ENCODE measurements around the gene SLC6A3.
"Not testable (repeated sequence)": the region's sequence is repeated elsewhere in the genome, so short reads cannot be mapped to it uniquely, and the experiment has no call there.

SLC6A3 gene

DNA sequence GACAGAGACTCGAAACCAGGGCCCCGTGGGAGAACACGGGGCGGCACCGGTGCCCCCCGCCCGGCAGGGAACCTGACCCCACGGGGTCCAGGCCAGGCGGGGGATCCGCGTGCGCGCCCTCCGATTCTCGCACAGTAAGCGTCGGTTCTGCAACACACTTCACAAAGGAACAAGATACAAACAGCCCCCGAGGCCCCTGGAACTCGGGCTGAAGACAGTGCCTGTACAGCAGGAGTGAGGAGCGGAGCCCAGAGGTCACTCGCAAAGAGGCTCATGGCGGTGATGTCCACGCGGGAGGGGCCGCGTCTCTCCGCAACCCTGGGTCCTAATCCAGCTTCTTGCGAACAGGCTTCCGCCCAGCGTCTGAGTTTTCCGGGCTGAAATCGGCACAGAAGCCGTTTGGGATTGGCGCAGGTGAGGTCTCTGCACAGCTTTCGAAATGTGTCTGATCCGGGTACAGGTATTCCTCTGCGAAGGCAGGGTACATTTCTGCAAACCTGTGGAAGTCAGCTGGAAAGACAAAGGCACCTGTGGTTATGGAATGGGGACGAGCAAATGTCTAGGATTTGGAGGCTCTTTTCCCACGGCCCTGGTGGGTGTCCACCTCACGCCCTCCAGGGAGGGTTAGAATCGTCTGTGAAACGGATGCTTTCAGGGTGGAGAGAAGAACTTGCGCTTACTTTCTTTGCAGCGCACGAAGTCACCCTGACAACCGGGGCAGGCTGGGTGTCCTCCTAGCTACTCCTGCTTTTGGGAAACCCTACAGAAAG lies 18.3 kb upstream of the SLC6A3 start:
- no peak for DNase-seq

DNA sequence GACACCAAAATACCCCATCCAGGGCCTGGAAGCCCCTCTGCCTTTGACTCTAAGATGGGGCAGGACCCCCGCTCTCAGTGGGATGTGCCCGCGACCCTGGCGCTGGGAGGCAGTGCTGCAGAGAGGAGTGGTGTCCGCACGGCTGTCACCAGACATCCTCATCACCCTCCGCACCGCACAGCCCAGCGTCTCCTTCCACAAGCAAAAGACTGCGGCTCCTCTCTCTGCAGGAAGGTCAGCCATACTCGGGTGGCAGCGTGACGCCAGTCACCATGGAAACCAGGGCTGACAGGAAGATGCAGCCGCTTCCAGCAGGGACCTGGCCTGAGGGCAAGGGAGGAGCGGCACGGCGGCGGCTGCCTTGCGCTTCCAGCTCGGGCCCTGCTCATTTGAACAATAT lies 17.1 kb upstream of the SLC6A3 start:
- DNase-seq = no peak

DNA sequence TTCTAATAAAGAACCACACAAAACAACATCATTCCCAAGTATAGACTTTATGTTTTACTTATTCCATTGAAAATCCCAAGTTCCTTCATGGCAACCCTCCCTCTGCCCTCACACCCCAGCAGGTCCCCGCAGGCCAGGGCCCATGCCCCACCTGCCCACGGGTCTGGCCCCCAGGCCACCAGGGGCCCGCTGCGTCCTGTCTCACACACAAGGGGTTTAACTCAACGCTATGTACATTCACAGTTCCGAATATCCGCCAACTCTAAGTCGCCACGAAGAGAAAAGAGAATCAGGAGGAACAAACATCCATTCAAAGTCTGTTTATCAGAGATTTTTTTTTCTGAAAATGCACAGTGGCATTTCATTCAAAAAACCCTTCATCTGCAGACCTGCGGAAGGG lies 16.2 kb upstream of the SLC6A3 start:
- DNase-seq = no peak

GRCh38 chr5:1460054-1460682 lies 14.9 kb upstream of the SLC6A3 start:
- DNase-seq = no peak

DNA sequence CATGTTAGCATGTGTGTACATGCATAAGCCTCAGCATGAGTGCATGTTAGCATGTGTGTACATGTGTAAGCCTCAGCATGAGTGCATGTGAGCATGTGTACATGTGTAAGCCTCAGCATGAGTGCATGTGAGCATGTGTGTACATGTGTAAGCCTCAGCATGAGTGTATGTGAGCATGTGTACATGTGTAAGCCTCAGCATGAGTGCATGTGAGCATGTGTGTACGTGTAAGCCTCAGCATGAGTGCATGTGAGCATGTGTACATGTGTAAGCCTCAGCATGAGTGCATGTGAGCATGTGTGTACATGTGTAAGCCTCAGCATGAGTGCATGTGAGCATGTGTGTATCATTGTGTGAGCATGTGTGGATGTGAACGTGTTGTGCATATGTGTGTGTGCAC lies 14.2 kb upstream of the SLC6A3 start:
- DNase-seq = not testable (repeated sequence)

GRCh38 chr5:1456110-1456881 lies 11.1 kb upstream of the SLC6A3 start:
- not testable (repeated sequence) for DNase-seq

DNA sequence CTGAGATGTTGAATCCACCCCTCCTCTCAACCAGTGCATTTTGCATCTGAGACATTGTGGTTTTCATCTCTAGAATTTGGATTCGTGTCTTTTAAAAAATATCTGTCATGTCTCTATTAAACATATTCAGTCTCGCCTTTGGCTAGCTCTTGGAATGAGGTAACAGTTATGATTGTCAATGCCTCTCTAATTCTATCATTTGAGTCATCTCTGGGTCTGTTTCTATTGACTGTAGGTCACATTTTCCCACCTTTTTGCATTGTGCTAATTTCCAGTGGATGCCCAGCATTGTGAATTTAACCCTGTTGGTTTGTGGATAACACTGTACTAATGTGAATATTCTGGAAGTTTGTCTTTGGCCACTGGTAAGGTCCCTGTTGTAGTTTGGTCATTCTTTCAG lies 8.4 kb upstream of the SLC6A3 start:
- no peak for DNase-seq

DNA sequence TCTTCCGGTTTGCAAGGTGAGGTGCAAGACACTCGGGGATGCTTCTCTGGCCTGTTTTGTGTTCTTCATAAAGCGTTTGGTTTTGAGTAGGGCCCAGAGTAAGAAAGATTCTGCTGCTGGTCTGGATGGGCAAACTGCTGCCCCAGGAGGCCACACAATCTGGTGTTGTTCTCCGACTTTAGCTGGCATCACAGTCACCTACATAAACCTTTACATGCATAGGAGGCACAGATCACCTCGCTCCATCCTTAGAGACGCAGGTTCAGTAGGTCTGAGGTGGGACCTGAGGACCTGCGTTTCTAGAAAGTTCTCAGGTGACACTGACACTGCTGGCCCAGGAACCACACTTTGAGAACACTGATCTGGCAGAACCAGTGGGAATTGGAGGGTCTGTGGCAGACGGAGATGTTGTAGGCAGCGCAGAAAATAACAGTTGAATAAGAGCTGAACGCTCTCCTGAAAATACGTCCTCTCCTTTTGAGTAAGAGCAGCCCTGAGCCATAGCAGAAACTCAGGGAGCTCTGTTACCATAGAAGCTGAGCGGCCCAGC lies 3.9 kb upstream of the SLC6A3 start:
- no peak for DNase-seq

DNA sequence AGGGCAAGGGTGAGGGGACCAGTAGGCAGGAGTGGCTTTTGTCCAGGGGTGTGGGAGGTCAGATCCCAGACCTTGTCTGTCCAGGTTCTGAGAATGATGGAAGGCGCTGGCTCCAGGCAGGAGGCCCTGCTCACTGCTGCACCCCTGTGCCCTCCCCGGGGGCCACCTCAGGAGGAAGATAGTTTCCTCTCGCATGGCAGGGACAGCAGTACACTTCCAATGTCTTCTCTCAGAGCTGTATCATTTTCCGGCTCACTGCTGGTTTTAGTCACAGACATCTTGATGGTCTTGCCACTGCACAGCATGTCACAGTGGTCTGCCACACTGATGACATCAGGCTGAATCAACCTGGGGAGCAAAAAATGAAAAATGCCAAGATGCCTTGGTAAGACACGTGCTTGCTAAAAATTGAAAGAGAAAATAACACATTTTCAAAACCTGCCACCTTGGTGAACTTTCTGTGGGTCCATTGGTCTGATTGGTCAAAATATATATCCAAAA lies 3.3 kb upstream of the SLC6A3 start:
- DNase-seq = no peak

GRCh38 chr5:1447671-1448361 lies 2.6 kb upstream of the SLC6A3 start:
- DNase-seq = no peak

DNA sequence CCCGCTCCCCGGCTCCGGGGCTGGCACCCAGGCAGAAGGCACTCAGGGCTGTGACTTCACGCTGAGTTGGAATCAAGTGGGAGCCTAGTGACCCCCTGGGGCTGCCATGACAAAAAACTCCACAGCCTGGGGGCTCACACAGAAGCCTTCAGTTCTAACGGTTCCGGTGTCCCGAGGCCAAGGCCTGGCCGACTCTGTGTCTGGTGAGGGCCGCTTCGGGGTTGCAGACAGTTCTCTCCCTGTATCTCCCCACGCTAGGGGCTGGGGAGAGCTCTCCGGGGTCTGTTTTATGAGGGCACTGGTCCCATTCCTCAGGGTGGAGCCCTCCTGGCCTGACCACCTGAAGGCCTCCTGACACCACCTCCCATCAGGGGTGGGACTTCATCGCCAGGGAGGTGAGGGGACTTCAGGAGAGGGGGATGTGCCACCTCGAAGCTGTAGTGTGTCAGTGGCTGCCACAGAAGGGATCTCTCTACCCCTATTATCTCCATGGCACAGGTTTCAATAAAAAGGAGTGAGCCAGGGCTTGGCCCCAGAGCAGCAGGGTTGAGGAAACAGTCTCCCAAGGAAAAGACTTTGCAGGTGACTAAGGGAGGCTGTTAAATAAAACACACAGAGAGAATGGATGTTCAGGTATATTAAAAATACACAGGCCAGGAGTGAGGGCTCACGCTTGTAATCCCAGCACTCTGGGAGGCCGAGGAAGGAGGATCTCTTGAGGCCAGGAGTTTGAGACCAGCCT lies 1.5 kb upstream of the SLC6A3 start:
- DNase-seq = no peak

- DNase-seq = no peak
Observed at GRCh38 chr5:1445689-1446601, 705 bp upstream of the SLC6A3 start.

- no peak for DNase-seq
Observed at GRCh38 chr5:1444361-1445189, 665 bp downstream of the SLC6A3 start.

- no peak for DNase-seq
Observed at GRCh38 chr5:1443991-1444360, 1.3 kb downstream of the SLC6A3 start.

- DNase-seq = no peak
Observed at GRCh38 chr5:1443171-1443570, 2.1 kb downstream of the SLC6A3 start.

DNA sequence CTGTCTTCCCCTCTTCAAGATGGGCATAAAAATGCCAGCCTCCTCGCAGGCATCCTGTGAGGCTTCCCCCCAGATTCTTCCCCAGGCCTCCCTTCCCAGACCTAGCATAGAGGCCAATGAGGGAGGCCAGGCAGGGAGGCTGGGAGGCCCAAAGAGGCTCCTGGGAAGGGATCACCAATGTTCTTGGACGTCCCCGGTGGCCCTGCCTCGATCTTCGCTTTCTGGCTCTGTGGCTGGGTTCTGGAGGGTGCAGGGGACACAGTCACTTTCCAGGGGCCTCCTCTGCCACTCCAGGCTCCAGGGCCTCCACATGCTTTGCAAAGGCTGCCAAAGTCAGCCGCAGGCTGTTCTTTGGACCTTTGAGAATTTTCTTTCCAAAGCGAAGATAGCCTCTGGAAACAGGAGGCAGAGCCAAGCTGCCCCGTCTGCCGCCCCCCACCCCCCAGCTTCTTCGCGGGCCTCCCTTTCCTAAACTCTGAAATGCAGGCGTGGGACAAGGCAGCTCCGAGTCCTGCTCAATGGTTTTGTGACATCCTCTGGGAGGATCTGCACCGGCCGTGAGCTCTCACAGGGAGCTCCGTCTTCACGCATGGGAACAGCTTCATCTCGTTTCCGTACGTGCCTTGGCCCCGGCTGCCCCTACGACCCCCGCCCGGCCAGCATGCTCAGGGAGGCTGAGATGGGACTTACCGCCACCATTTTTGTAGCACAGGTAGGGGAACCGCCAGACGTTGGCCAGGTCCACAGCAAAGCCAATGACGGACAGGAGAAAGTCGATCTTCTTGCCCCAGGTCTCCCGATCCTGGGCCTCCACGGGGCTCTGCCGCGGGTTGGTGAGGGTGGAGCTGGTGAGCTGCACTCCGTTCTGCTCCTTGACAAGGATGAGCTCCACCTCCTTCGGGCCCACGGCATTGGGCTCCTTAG lies 2.8 kb downstream of the SLC6A3 start:
- no peak for DNase-seq

DNA sequence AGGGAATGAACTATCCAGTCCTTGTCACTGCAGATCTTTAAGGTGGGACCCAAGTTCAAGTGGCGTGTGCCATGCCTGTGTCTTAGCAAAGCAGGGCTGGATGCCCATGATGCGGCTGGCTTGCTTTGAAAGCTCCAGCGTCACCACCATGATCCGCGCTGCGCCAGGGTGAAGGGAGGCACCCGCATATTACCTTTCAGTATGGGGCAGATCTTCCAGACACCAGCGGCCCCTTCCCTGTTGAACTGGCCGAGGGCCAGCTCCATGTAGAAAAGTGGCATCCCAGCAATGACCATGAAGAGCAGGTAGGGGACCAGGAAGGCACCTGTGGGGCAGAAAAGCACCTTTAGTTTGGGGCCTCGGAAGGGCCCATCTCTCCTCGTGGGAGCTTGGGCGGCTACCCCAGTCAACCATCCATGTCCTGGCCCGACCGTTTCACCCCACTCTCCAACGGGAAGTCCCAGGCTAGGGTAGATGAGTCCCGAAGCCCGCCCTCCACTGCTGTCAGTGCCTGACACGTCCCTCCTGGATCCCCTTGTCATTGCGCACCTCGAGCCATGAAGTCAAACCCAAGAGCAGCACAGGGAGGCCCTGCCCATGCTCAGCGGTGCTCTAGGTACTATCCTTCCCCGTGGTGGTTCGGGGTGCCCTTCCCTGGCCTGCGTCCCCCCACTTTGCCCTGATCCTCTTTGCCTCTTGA lies 3.9 kb downstream of the SLC6A3 start:
- DNase-seq = no peak

- DNase-seq = no peak
Observed at GRCh38 chr5:1440098-1440493, 5.1 kb downstream of the SLC6A3 start.
